ENCODE results near the gene SPDYA. TPM values are rescaled to one million over a fixed set of nuclear protein-coding genes. Genes with fewer than 3 reads are reported as not detected.

The SPDYA gene
- total RNA-seq, 5 donors from 2014 or later (not counting 1 experiment from before 2014, with no cell fraction given): 2.2 to 13.3 (median 3.0) TPM

DNA sequence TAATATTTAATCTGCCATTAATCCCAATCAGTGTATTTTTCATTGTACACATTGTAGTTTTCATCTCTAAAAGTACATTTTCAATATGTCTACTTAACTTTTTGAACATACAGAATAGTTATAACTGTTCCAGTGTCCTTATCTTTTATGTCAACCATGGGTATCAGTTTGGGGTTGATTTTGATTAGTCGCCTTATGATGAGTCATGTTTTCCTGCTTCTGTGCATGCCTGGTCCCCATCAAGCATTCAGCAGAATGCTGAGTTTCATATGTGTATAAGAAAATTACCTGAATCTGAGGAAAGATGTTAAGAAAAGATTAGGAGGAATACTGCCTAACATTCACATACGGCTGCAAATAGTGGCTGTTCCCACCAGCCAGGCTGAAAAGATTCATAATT, 17.7 kb downstream of the SPDYA start:
- Mint-ChIP-seq H3K27ac (no peak overlapping the region), H3K4me3 (no peak overlapping the region), H3K27me3 (no peaks in the 10 kb centered on the region), H3K36me3 (no peaks in the 10 kb centered on the region), H3K9me3 (no peaks in the 10 kb centered on the region), H3K4me1 (no peaks in the 10 kb centered on the region)
- DNase-seq: no peak
- no peak for ATAC-seq (replicated peaks in 1 of 4)
- Histone ChIP-seq H3K4me1 (ENCODE audit: control insufficient read depth in 1 of 2, extremely low read depth in 1 of 2, insufficient read depth in 2 of 2, low read length in 2 of 2) (no peaks in the 10 kb centered on the region), H3K4me3 (ENCODE audit: control insufficient read depth in 1 of 2, extremely low read depth in 1 of 2, low read length in 1 of 2) (no peak overlapping the region), H3K27me3 (replicated peaks in 1 of 2; ENCODE audit: control insufficient read depth in 2 of 2, extremely low read depth in 1 of 2, insufficient read depth in 2 of 2, low read length in 1 of 2) (no peaks in the 10 kb centered on the region), H3K9me3 (no peaks in the 10 kb centered on the region), H3K36me3 (ENCODE audit: control insufficient read depth in 2 of 2, extremely low read depth in 1 of 2, insufficient read depth in 1 of 2, low read length in 1 of 2) (no peaks in the 10 kb centered on the region), H3K27ac (ENCODE audit: low read length) (no peak overlapping the region)
- ChIA-PET CTCF (no interaction called here), POLR2A (no interaction called here)
- WGBS (ENCODE audit: insufficient coverage): no CpG with 5 or more reads among the region's 2 CpGs

DNA sequence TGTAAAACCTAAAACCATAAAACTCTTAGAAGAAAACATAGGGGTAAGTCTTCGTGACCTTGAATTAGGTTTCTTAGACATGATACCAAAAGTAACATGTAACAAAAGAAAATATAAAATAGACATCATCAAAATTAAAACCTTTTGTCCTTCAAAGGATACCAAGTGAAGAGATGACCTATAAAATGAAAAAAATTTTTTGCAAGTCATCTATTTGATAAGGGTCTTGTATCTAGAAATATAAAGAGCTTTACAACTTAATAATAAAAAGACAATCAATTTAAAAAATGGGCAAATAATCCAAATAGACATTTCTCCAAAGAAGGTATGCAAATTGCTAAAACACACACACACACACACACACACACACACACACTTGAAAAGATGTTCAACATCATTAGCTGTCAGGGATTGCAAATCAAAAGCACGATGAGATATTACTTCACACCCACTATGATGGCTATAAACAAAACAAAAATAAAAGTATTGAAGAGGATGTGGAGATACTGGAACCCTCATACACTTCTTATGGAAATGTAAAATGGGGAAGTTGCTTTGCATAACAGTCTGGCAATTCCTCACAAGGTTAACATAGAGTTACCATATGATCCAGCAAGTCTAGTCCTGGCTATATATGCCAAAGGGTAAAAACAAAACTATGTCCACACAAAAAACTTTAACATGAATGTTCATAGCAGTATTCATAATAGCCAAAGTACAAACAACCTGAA, 23.3 kb downstream of the SPDYA start:
- H3K9me3 ChIP-seq: no peaks in the 10 kb centered on the region
- H3K36me3 Mint-ChIP-seq: no peaks in the 10 kb centered on the region
- no CpG with 5 or more reads among the region's 2 CpGs for WGBS (ENCODE audit: insufficient coverage)
- no peak overlapping the region for H3K27ac ChIP-seq (ENCODE audit: low read length)
- no peaks in the 10 kb centered on the region for H3K4me1 ChIP-seq (ENCODE audit: control insufficient read depth in 1 of 2, extremely low read depth in 1 of 2, insufficient read depth in 2 of 2, low read length in 2 of 2)
- ChIA-PET CTCF (no interaction called here), POLR2A (interaction anchor here in 1 of 2 donors (0.6 kb wide), 1 partner anchor 340 kb away, joined by 3 read pairs; no protein-coding TSS in a partner anchor)
- DNase-seq: no peak
- H3K9me3 Mint-ChIP-seq: no peaks in the 10 kb centered on the region
- no peaks in the 10 kb centered on the region for H3K4me1 Mint-ChIP-seq
- no peak overlapping the region for H3K4me3 Mint-ChIP-seq
- no peak overlapping the region for H3K27ac Mint-ChIP-seq
- no peaks in the 10 kb centered on the region for H3K27me3 ChIP-seq (replicated peaks in 1 of 2; ENCODE audit: control insufficient read depth in 2 of 2, extremely low read depth in 1 of 2, insufficient read depth in 2 of 2, low read length in 1 of 2)
- ATAC-seq (replicated peaks in 1 of 4): no peak
- H3K36me3 ChIP-seq (ENCODE audit: control insufficient read depth in 2 of 2, extremely low read depth in 1 of 2, insufficient read depth in 1 of 2, low read length in 1 of 2): no peaks in the 10 kb centered on the region
- no peak overlapping the region for H3K4me3 ChIP-seq (ENCODE audit: control insufficient read depth in 1 of 2, extremely low read depth in 1 of 2, low read length in 1 of 2)
- no peaks in the 10 kb centered on the region for H3K27me3 Mint-ChIP-seq

DNA sequence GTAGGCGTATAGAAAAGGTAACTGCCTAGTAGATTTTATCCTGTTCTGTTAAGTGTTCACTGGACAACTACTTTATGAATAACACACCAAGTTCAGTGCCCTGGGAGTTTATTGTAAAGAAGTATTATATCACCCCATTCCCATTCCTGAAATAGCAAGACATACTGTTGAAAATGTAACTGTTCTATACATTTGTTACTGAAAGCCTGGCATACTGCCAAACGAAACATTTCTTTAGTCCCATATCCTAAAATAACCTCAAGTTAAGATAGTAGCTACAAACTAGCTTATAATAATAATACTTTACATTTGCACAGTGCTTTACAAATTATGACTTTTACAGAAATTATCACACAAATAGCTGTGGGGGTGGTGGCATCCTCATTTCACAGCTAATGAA, 25.1 kb downstream of the SPDYA start:
- Histone ChIP-seq H3K36me3 (ENCODE audit: control insufficient read depth in 2 of 2, extremely low read depth in 1 of 2, insufficient read depth in 1 of 2, low read length in 1 of 2) (no peaks in the 10 kb centered on the region), H3K27me3 (replicated peaks in 1 of 2; ENCODE audit: control insufficient read depth in 2 of 2, extremely low read depth in 1 of 2, insufficient read depth in 2 of 2, low read length in 1 of 2) (no peaks in the 10 kb centered on the region), H3K4me1 (ENCODE audit: control insufficient read depth in 1 of 2, extremely low read depth in 1 of 2, insufficient read depth in 2 of 2, low read length in 2 of 2) (no peaks in the 10 kb centered on the region), H3K27ac (ENCODE audit: low read length) (no peak overlapping the region), H3K9me3 (no peaks in the 10 kb centered on the region), H3K4me3 (ENCODE audit: control insufficient read depth in 1 of 2, extremely low read depth in 1 of 2, low read length in 1 of 2) (no peak overlapping the region)
- no CpG with 5 or more reads among the region's 2 CpGs for WGBS (ENCODE audit: insufficient coverage)
- Mint-ChIP-seq H3K27me3 (no peaks in the 10 kb centered on the region), H3K27ac (no peak overlapping the region), H3K4me3 (no peak overlapping the region), H3K36me3 (no peaks in the 10 kb centered on the region), H3K9me3 (no peaks in the 10 kb centered on the region), H3K4me1 (no peaks in the 10 kb centered on the region)
- ChIA-PET CTCF (no interaction called here), POLR2A (interaction anchor here (0.6 to 1.6 kb wide), 2 partner anchors 12 to 31 kb away, joined by 3 to 4 read pairs; no protein-coding TSS in a partner anchor)
- DNase-seq (no peak), ATAC-seq (replicated peaks in 1 of 4) (no peak)

DNA sequence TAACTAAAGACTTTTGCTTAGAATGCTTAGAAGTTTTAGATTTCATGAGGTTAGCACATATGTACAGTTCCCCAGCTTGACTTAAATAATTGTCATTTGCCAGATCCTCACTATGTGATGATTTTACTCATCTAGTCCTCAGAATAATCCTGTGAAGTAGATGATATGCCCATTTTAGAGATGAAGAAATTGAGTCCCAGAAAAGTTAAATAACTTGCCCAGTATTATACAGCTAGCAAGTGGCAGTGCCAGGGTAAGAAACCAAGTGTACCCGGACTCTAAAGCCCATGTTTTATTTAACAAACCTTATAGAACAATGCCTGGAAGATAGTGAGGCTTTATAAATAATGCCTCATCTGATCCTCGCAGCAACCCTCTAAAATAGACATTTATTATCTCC, 28.3 kb downstream of the SPDYA start:
- WGBS (ENCODE audit: insufficient coverage): 100% methylated on average over 1 of the region's 2 CpGs
- DNase-seq (no peak), ATAC-seq (replicated peaks in 1 of 4) (no peak)
- Mint-ChIP-seq H3K27me3 (no peaks in the 10 kb centered on the region), H3K4me3 (no peak overlapping the region), H3K9me3 (no peaks in the 10 kb centered on the region), H3K27ac (no peak overlapping the region), H3K4me1 (no peaks in the 10 kb centered on the region), H3K36me3 (no peaks in the 10 kb centered on the region)
- ChIA-PET CTCF (no interaction called here), POLR2A (no interaction called here)
- Histone ChIP-seq H3K4me1 (ENCODE audit: control insufficient read depth in 1 of 2, extremely low read depth in 1 of 2, insufficient read depth in 2 of 2, low read length in 2 of 2) (no peaks in the 10 kb centered on the region), H3K4me3 (ENCODE audit: control insufficient read depth in 1 of 2, extremely low read depth in 1 of 2, low read length in 1 of 2) (no peak overlapping the region), H3K27me3 (replicated peaks in 1 of 2; ENCODE audit: control insufficient read depth in 2 of 2, extremely low read depth in 1 of 2, insufficient read depth in 2 of 2, low read length in 1 of 2) (no peaks in the 10 kb centered on the region), H3K27ac (ENCODE audit: low read length) (no peak overlapping the region), H3K36me3 (ENCODE audit: control insufficient read depth in 2 of 2, extremely low read depth in 1 of 2, insufficient read depth in 1 of 2, low read length in 1 of 2) (no peaks in the 10 kb centered on the region), H3K9me3 (no peaks in the 10 kb centered on the region)

DNA sequence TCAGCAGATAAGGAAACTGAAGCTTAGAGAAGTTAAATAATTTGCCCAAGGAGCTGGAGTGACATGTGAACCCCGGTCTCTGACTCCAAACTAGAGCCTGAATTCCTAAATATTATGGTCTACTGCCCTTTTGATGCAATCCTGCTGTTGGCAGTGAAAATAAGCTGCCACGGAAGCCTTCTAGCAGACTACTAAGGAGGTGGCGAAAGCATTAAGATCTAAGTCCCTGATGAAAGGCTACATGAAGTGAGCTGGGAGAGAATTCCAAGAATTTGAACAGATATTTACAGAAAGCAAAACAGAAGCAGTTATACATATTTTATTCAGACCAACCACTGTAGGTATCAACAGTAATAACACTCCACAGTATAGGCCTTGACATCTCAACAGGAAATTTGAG, 31.4 kb downstream of the SPDYA start:
- Histone ChIP-seq H3K4me1 (ENCODE audit: control insufficient read depth in 1 of 2, extremely low read depth in 1 of 2, insufficient read depth in 2 of 2, low read length in 2 of 2) (no peaks in the 10 kb centered on the region), H3K9me3 (no peaks in the 10 kb centered on the region), H3K4me3 (ENCODE audit: control insufficient read depth in 1 of 2, extremely low read depth in 1 of 2, low read length in 1 of 2) (no peak overlapping the region), H3K27ac (ENCODE audit: low read length) (no peak overlapping the region), H3K36me3 (ENCODE audit: control insufficient read depth in 2 of 2, extremely low read depth in 1 of 2, insufficient read depth in 1 of 2, low read length in 1 of 2) (no peaks in the 10 kb centered on the region), H3K27me3 (replicated peaks in 1 of 2; ENCODE audit: control insufficient read depth in 2 of 2, extremely low read depth in 1 of 2, insufficient read depth in 2 of 2, low read length in 1 of 2) (no peaks in the 10 kb centered on the region)
- Mint-ChIP-seq H3K27me3 (no peaks in the 10 kb centered on the region), H3K4me1 (no peaks in the 10 kb centered on the region), H3K27ac (no peak overlapping the region), H3K36me3 (peaks cover 7% of the 10 kb centered on the region), H3K9me3 (no peaks in the 10 kb centered on the region), H3K4me3 (no peak overlapping the region)
- ATAC-seq (replicated peaks in 1 of 4) (no peak), DNase-seq (no peak)
- WGBS (ENCODE audit: insufficient coverage): no CpG with 5 or more reads among the region's 3 CpGs
- CTCF ChIA-PET: interaction anchor here in 1 of 2 donors (1.0 kb wide), 1 partner anchor 206 kb away, joined by 4 read pairs; no protein-coding TSS in a partner anchor
- POLR2A ChIA-PET: no interaction called here

DNA sequence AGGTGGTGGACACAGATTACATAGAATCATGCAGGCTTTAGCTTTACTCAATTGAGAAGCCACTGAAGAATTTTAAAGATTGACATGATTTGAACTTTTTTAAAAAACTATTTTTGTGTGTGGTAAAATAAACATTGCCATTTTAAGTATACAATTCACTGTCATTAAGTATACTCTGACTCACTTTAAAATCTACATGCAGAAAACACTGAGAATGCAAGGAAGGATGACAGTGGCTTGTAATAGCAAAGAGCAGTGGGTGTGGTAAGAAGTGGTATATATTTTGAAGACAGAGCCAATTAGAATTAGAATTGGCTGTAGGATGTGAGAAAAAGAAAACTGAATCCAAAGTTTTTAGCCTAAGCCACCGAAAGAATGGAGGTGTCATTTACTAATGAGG, 44.6 kb downstream of the SPDYA start:
- ChIA-PET CTCF (interaction anchor here in 1 of 2 donors (0.6 to 0.9 kb wide), 2 partner anchors 10 to 289 kb away, joined by 3 to 6 read pairs; no protein-coding TSS in a partner anchor), POLR2A (no interaction called here)
- H3K36me3 Mint-ChIP-seq: peaks cover 22% of the 10 kb centered on the region
- no peak overlapping the region for H3K4me3 ChIP-seq (ENCODE audit: control insufficient read depth in 1 of 2, extremely low read depth in 1 of 2, low read length in 1 of 2)
- H3K4me1 ChIP-seq (ENCODE audit: control insufficient read depth in 1 of 2, extremely low read depth in 1 of 2, insufficient read depth in 2 of 2, low read length in 2 of 2): no peaks in the 10 kb centered on the region
- no peaks in the 10 kb centered on the region for H3K9me3 ChIP-seq
- H3K27me3 Mint-ChIP-seq: no peaks in the 10 kb centered on the region
- ATAC-seq (replicated peaks in 1 of 4): no peak
- H3K27ac Mint-ChIP-seq: no peak overlapping the region
- WGBS (ENCODE audit: insufficient coverage): 100% methylated on average over 1 of the region's 1 CpG
- peaks cover 0 to 8% (median 2%) of the 10 kb centered on the region in 3 donors for H3K4me1 Mint-ChIP-seq
- peaks cover 0 to 8% of the 10 kb centered on the region in 2 donors for H3K36me3 ChIP-seq (ENCODE audit: control insufficient read depth in 2 of 2, extremely low read depth in 1 of 2, insufficient read depth in 1 of 2, low read length in 1 of 2)
- DNase-seq: no peak
- no peaks in the 10 kb centered on the region for H3K27me3 ChIP-seq (replicated peaks in 1 of 2; ENCODE audit: control insufficient read depth in 2 of 2, extremely low read depth in 1 of 2, insufficient read depth in 2 of 2, low read length in 1 of 2)
- no peak overlapping the region for H3K4me3 Mint-ChIP-seq
- no peaks in the 10 kb centered on the region for H3K9me3 Mint-ChIP-seq
- no peak overlapping the region for H3K27ac ChIP-seq (ENCODE audit: low read length)

All from T-cell (primary cell).